Measurements from ENCODE around the gene IL12RB2. TPM values are rescaled to one million over a fixed set of nuclear protein-coding genes. Genes with fewer than 3 reads are reported as not detected.
"Not testable (repeated sequence)": the region's sequence is repeated elsewhere in the genome, so short reads cannot be mapped to it uniquely, and the experiment has no call there.

IL12RB2 gene
- total RNA-seq, 4 donors from 2014 or later, result 0.87 to 6.5 (median 1.7) TPM

DNA sequence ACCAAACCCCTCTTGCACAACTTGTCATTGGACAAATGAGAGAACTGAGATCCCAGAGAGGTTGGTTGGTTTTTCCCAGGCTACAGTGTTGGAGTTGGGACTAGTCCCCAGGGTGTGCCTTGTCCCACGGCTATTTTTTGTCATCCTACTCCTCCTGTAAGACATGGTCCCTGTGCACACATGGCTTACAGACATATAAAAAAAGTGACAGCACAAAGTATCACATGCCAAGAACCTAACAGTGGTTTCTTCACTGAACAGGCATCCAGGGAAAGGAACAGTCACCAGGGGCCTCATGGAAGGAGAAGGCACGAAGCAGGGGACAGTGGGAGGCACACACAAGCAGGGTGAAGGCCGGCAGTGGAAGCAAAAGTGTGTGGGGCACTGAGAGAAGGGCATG lies 86.1 kb downstream of the IL12RB2 start:
- Histone ChIP-seq H3K36me3 (peaks cover 0 to 27% (median 0%) of the 10 kb centered on the region in 3 donors), H3K27me3 (no peaks in the 10 kb centered on the region), H3K4me1 (no peaks in the 10 kb centered on the region), H3K9me3 (no peaks in the 10 kb centered on the region), H3K4me3 (no peak overlapping the region), H3K27ac (no peak overlapping the region)
- WGBS, 2 donors, result 63 to 77% methylated on average over 3 of the region's 3 CpGs
- TF ChIP-seq, protein P1, sequence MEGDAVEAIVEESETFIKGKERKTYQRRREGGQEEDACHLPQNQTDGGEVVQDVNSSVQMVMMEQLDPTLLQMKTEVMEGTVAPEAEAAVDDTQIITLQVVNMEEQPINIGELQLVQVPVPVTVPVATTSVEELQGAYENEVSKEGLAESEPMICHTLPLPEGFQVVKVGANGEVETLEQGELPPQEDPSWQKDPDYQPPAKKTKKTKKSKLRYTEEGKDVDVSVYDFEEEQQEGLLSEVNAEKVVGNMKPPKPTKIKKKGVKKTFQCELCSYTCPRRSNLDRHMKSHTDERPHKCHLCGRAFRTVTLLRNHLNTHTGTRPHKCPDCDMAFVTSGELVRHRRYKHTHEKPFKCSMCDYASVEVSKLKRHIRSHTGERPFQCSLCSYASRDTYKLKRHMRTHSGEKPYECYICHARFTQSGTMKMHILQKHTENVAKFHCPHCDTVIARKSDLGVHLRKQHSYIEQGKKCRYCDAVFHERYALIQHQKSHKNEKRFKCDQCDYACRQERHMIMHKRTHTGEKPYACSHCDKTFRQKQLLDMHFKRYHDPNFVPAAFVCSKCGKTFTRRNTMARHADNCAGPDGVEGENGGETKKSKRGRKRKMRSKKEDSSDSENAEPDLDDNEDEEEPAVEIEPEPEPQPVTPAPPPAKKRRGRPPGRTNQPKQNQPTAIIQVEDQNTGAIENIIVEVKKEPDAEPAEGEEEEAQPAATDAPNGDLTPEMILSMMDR (IDR thresholded peaks at IDR 0.05), result no peak
- TF ChIP-seq EP300 (IDR thresholded peaks at IDR 0.05), result no peak
- TF ChIP-seq POLR2A (IDR thresholded peaks at IDR 0.05), result no peak
- DNase-seq (ENCODE audit: low spot score in 2 of 2), result no peak

DNA sequence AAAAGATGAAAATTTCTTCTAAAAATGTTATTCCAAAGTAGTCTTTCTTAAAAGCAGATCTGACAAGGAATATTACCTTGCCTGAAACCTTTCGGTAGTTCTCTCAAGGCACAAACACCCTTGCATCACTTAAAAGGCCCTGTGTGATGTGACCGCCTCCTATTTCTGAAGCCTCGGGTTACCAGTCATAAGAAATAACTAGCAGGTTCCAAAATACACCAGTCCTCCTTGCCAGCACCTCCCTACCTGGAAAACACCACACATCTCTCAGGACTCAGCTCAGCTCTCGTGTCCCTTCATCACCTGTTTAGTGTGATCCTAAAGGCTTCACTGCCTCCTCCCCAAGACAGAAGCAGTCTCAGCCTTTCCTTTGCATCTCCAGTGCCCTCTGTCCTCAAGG lies 86.9 kb downstream of the IL12RB2 start:
- Histone ChIP-seq H3K4me3 (no peak overlapping the region), H3K27ac (no peak overlapping the region), H3K4me1 (no peaks in the 10 kb centered on the region), H3K27me3 (no peaks in the 10 kb centered on the region), H3K36me3 (peaks cover 0 to 27% (median 0%) of the 10 kb centered on the region in 3 donors), H3K9me3 (no peaks in the 10 kb centered on the region)
- no peak for DNase-seq (ENCODE audit: low spot score in 2 of 2)
- TF ChIP-seq POLR2A (IDR thresholded peaks at IDR 0.05), result no peak
- no peak for TF ChIP-seq EP300 (IDR thresholded peaks at IDR 0.05)
- TF ChIP-seq, protein P1 (IDR thresholded peaks at IDR 0.05), result no peak
- 95 to 98% methylated on average over 4 of the region's 4 CpGs for WGBS, 2 donors

DNA sequence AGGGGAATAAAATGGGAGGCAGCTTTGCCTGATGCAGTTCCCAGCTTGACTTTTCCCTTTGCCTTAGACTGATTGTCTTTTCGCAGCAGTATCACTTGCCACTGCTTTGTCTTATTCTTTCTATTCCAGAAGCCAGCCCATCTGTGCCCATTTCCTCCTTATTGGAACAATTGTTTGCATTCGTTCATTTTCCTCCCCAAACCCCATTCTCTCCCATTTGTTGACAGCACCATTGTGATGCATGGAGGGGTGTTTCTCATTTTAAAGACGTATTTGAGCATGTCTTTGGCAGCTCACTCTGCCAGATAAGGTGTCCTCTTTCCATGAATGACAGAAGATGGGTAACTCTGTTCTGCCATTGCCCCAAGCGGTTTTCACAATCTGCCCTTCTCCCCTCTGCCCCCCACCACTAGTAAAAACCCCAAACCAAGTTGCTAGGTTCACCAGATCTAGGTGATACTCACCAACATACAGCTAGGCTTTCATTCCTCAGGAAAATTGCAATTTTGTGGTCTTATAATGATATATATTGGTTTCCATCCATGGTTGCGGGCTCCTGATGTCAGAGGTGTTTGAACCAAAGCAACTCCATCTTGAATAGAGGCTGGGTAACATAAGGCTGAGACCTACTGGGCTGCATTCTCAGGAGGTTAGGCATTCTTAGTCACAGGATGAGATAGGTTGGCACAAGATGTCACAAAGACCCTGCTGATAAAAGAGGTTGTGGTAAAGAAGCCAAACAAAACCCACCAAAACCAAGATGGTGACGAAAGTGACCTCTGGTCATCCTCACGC lies 91.7 kb downstream of the IL12RB2 start:
- TF ChIP-seq POLR2A (IDR thresholded peaks at IDR 0.05) (no peak), EP300 (IDR thresholded peaks at IDR 0.05) (no peak)
- TF ChIP-seq, protein P1 (IDR thresholded peaks at IDR 0.05), result no peak
- H3K36me3 ChIP-seq, result peaks cover 0 to 14% (median 0%) of the 10 kb centered on the region in 3 donors
- no peak overlapping the region for H3K27ac ChIP-seq
- no peaks in the 10 kb centered on the region for H3K27me3 ChIP-seq
- no peak overlapping the region for H3K4me3 ChIP-seq
- WGBS, 2 donors, result 81 to 83% methylated on average over 7 of the region's 7 CpGs
- no peaks in the 10 kb centered on the region for H3K4me1 ChIP-seq
- H3K9me3 ChIP-seq, result no peaks in the 10 kb centered on the region
- no peak for DNase-seq (ENCODE audit: low spot score in 2 of 2)

DNA sequence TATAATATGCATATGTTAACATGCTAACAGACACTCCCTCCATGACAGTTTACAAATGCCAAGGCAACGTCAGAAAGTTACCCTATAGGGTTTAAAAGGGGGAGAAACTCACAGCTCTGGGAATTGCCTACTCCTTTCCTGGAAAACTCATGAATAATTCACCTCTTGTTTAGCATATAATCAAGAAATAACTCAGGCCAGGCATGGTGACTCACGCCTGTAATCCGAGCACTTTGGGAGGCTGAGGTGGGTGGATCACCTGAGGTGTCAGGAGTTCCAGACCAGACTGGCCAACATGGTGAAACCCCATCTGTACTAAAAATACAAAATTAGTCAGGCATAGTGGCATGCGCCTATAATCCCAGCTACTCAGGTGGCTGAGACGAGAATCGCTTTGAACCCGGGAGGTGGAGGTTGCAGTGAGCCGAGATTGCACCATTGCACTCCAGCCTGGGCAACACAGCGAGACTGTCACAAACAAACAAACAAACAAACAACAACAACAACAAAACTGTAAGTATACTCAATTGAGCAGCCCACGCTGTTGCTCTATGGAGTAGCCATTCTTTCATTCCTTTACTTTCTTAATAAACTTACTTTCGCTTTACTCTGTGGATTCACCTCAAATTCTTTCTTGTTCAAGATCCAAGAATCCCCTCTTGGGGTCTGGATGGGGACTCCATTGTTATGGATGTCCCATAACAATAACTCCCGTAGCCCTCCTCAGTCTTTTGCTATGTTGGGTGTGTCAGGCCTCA lies 92.5 kb downstream of the IL12RB2 start:
- 90% methylated on average over 12 of the region's 12 CpGs for WGBS, 2 donors
- not testable (repeated sequence) for H3K4me1 ChIP-seq; DNase-seq (ENCODE audit: low spot score in 2 of 2)

DNA sequence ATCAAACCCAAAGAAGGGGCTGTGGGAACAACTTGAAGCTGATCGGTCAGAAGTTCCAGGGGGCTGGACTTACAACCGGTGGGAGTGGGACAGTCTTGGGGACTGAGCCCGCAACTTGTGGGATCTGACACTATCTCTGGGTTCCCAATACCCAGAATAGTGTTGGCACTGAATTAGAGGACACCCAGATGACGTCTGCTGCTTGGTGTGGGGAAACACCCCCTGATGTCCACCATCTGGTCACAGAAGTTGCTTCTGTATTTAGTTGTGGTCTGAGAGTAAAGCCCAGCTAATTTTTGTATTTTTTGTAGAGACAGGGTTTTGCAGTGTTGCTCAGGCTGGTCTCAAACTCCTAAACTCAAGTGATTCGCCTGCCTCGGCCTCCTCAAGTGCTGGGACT lies 93.8 kb downstream of the IL12RB2 start:
- TF ChIP-seq EP300 (IDR thresholded peaks at IDR 0.05) (no peak), POLR2A (IDR thresholded peaks at IDR 0.05) (no peak)
- TF ChIP-seq, protein P1 (IDR thresholded peaks at IDR 0.05), result no peak
- Histone ChIP-seq H3K27me3 (no peaks in the 10 kb centered on the region), H3K4me1 (peaks cover 0 to 12% (median 0%) of the 10 kb centered on the region in 4 donors), H3K9me3 (no peaks in the 10 kb centered on the region), H3K27ac (no peak overlapping the region), H3K36me3 (no peaks in the 10 kb centered on the region), H3K4me3 (no peak overlapping the region)
- 90 to 92% methylated on average over 6 of the region's 6 CpGs for WGBS, 2 donors
- no peak for DNase-seq (ENCODE audit: low spot score in 2 of 2)

More for the DNA sequence above, 92.5 kb downstream of the IL12RB2 start:
- peaks cover 0 to 11% (median 0%) of the 10 kb centered on the region in 3 donors for H3K36me3 ChIP-seq
- not testable (repeated sequence) for H3K27me3 ChIP-seq, H3K9me3 ChIP-seq, H3K4me3 ChIP-seq, H3K27ac ChIP-seq

Data from tibial nerve (tissue), 4 donors.